ENCODE results near the gene TLX1. TPM values are rescaled to one million over a fixed set of nuclear protein-coding genes. Genes with fewer than 3 reads are reported as not detected.

The TLX1 gene
- polyA plus RNA-seq, 3 donors = 0.06 to 0.07 TPM; not detected in 1

DNA sequence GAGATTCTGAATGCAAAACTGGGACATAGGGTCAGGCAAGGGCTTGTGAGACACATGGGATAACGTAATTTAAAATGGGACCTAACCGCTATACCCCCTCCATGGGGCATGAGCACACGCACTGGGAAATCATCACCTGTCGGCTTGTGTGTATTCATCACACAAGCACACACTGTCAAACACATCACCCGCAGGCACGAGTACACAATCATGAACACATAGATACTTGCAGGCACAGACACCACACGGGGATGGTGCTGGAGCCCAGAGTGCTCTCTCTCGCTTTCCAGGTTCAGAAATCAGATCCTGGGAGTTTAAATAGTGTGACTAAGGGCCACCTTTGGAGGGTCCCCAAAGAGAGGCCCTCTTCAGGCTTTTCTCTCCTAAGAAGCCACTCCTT is 19.6 kb upstream of the TLX1 start:
- no peak for DNase-seq (ENCODE audit: low read depth in 3 of 3, low spot score in 2 of 3)

- no peak for DNase-seq (ENCODE audit: low read depth in 3 of 3, low spot score in 2 of 3)
Observed at GRCh38 chr10:101112799-101113594, 18.1 kb upstream of the TLX1 start.

- DNase-seq (ENCODE audit: low read depth in 3 of 3, low spot score in 2 of 3) = no peak
Observed at GRCh38 chr10:101113890-101114403, 17.2 kb upstream of the TLX1 start.

GRCh38 chr10:101114646-101115045 is 16.5 kb upstream of the TLX1 start:
- no peak for DNase-seq (ENCODE audit: low read depth in 3 of 3, low spot score in 2 of 3)

- no peak for DNase-seq (ENCODE audit: low read depth in 3 of 3, low spot score in 2 of 3)
Observed at GRCh38 chr10:101116754-101117153, 14.3 kb upstream of the TLX1 start.

GRCh38 chr10:101118031-101118430 is 13.1 kb upstream of the TLX1 start:
- DNase-seq (ENCODE audit: low read depth in 3 of 3, low spot score in 2 of 3) = no peak

DNA sequence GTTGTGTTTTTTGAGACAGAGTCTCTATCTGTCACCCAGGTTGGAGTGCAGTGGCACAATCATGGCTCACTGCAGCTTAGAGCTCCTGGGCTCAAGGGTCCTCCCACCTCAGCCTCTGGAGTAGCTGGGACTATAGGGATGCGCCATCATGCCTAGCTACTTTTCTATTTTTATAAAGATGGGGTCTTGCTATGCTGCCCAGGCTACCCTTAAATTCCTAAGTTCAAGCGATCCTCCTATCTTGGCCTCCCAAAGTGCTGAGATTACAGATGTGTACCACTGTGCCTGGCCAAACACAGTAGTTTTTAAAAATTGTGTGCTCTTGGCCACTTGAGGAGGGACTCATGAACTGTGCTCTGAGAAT is 10.6 kb upstream of the TLX1 start:
- DNase-seq (ENCODE audit: low read depth in 3 of 3, low spot score in 2 of 3) = no peak

GRCh38 chr10:101120884-101121653 is 10.0 kb upstream of the TLX1 start:
- no peak for DNase-seq (ENCODE audit: low read depth in 3 of 3, low spot score in 2 of 3)

- no peak for DNase-seq (ENCODE audit: low read depth in 3 of 3, low spot score in 2 of 3)
Observed at GRCh38 chr10:101121654-101122031, 9.5 kb upstream of the TLX1 start.

DNA sequence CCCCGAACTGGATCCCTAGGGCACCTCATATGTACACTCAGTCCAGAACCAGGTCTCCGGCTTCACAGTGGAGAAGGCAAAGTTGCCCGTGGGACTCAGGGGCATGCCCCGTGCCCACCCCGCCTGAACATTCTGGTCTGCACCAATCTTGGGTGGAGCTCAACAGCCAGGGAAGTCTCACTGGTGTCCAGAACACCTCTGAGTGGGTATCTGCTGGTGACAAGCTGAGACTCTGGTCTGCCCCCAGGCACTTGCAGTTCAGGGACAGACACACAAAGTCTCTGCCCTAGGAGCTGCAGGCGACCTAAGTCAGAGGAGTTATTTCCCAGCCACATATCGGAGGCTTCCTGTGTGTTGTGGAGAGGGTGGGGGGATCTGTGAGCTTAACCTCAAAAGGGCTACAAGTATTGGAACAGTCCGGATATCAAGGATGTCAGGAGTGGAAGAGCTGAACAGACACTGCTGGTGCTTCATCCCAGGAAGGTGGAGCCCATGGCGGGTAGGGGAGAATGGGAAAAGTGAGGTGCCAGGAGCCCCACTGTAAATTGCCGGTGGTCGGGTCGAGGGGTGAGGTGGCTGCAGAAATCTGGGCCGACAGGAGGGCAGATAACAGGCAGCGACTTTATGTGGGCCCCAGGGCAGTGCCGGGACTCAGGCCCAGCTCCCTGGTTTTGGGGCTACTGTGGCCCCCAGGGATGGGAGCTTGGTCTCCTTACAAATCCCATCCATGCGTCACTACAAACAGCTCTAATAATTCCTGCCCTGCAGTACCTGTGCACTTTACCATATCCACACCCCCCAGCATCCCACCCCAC is 8.6 kb upstream of the TLX1 start:
- DNase-seq (ENCODE audit: low read depth in 3 of 3, low spot score in 2 of 3) = no peak

- DNase-seq (ENCODE audit: low read depth in 3 of 3, low spot score in 2 of 3) = no peak
Observed at GRCh38 chr10:101123085-101123814, 7.8 kb upstream of the TLX1 start.

GRCh38 chr10:101123815-101124617 is 7.1 kb upstream of the TLX1 start:
- no peak for DNase-seq (ENCODE audit: low read depth in 3 of 3, low spot score in 2 of 3)

DNA sequence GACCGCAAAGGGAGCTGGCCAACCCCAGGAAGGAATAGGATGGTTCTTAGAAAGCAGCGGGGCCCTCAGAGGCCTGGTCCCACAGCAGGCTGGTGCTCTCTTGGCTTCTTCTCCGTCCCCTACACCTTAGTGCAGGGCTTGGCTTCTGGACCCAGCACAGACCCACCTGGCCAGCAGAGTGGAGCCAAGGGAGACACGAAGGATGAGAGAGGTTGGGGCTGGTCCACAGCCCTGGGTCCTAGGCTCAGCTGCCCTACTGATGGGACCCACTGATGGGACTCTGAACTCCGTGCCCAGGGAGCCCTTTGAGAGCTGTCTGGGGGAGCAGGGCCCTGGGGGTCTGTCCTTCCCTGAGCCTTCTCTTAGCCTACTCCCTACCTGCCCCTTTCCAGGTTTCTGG is 6.2 kb upstream of the TLX1 start:
- no peak for DNase-seq (ENCODE audit: low read depth in 3 of 3, low spot score in 2 of 3)

- no peak for DNase-seq (ENCODE audit: low read depth in 3 of 3, low spot score in 2 of 3)
Observed at GRCh38 chr10:101126684-101127628, 4.1 kb upstream of the TLX1 start.

- DNase-seq (ENCODE audit: low read depth in 3 of 3, low spot score in 2 of 3) = no peak
Observed at GRCh38 chr10:101130141-101130540, 959 bp upstream of the TLX1 start.

DNA sequence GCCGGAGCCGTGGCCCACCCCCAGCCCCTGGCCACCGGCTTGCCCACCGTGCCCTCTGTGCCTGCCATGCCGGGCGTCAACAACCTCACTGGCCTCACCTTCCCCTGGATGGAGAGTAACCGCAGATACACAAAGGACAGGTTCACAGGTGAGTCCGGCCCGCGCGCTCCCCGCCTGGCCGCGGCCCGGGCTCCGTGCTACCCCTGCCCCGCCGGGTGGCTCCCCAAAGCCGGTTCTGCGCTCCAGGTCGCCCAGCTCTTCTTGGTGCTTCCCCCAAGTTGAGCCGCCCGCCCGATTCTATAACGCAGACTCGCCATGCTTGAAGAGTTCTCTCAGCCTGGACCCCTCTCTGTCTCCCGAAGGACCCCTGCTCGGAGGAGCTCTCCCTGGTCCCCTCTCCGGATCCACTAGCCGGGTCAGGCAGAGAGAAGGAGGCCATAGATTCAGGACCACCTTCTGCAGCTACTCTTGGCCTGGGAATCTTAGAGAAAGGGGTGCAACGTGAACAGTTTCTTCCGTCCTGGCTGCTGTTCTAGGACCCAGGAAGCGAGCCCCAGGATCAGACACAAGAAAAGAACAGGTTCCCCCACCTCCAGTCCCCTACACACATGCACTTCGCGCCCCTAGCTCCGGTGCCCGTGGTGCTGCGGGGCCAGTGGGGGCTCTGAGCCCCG is 999 bp downstream of the TLX1 start:
- no peak for DNase-seq (ENCODE audit: low read depth in 3 of 3, low spot score in 2 of 3)

- no peak for DNase-seq (ENCODE audit: low read depth in 3 of 3, low spot score in 2 of 3)
Observed at GRCh38 chr10:101132636-101133473, 1.8 kb downstream of the TLX1 start.

Data from right renal cortex interstitium (tissue), 3 donors.